GM23248 (cell line): ENCODE data around the gene SMC1B.
"Not testable (repeated sequence)": the region's sequence is repeated elsewhere in the genome, so short reads cannot be mapped to it uniquely, and the experiment has no call there.

Experiments
- EZH2 ChIP-seq: fragments of 200-600 bp; sonication (generic); IDR thresholded peaks from 2 replicates; pipeline ENCODE4 v1.6.1; 2018; ENCODE audit warnings: antibody characterized with exemption, mild to moderate bottlenecking; ENCODE audit not compliant: insufficient read depth, poor library complexity, severe bottlenecking
- EZH2phosphoT487 ChIP-seq: fragments of 200-600 bp; sonication (generic); IDR thresholded peaks from 2 replicates; pipeline ENCODE4 v1.6.1; 2018; ENCODE audit warnings: antibody characterized with exemption, moderate library complexity, mild to moderate bottlenecking, low read depth; ENCODE audit not compliant: insufficient read depth

GRCh38 chr22:45373592-45373991 is 39.8 kb downstream of the SMC1B start:
- TF ChIP-seq EZH2, EZH2phosphoT487: not testable (repeated sequence)
